Adipocyte (in vitro differentiated cells): ENCODE results near the gene MTCH2.

Source experiments
- DNase-seq: peaks from one replicate; pipeline ENCODE4 v3.0.0-alpha.2; 2015; ENCODE audit warnings: low read depth
- H3K27me3 ChIP-seq: replicated peaks from 2 replicates; pipeline ENCODE4 v1.7.0; 2013; ENCODE audit warnings: mild to moderate bottlenecking, low read length, moderate library complexity; ENCODE audit not compliant: control insufficient read depth, insufficient read depth
- H3K36me3 ChIP-seq: 2 replicates; pipeline ENCODE4 v1.7.0; 2013; ENCODE audit warnings: low read length, mild to moderate bottlenecking, moderate library complexity; ENCODE audit not compliant: control insufficient read depth, insufficient read depth, severe bottlenecking
- H3K4me1 ChIP-seq: 2 replicates; pipeline ENCODE4 v1.7.0; 2013; ENCODE audit warnings: mild to moderate bottlenecking, low read length, moderate library complexity; ENCODE audit not compliant: control insufficient read depth, insufficient read depth
- H3K4me3 ChIP-seq: 2 replicates; pipeline ENCODE4 v1.7.0; 2013; ENCODE audit warnings: mild to moderate bottlenecking, low read length, moderate library complexity
- H3K9ac ChIP-seq: 2 replicates; pipeline ENCODE4 v1.7.0; 2013; ENCODE audit warnings: mild to moderate bottlenecking, low read length, moderate library complexity
- H3K9me3 ChIP-seq: 2 replicates; pipeline ENCODE4 v1.7.0; 2013; ENCODE audit warnings: mild to moderate bottlenecking, low read length, moderate library complexity; ENCODE audit not compliant: control insufficient read depth

Gene MTCH2

DNA sequence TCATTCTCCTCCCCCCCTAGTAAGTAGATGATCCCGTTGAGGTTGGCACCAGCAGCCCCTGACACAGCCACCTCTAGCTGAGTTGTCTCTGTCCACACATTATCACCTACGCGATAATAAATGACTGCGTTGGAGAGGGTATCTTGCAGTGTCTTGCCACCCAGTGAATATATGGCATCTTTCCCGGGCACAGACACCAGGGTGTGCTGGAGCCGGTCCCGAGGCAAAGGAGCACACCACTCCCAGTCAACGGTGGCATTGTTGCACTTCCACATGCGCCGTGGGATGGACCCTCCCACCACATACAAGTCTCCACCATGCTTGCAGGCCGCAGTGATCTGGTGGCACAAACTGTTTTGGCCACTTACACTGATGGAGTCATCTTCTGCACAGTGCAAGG lies 69.0 kb downstream of the MTCH2 start:
- peak overlapping the region; percentile 52 for H3K9ac ChIP-seq

DNA sequence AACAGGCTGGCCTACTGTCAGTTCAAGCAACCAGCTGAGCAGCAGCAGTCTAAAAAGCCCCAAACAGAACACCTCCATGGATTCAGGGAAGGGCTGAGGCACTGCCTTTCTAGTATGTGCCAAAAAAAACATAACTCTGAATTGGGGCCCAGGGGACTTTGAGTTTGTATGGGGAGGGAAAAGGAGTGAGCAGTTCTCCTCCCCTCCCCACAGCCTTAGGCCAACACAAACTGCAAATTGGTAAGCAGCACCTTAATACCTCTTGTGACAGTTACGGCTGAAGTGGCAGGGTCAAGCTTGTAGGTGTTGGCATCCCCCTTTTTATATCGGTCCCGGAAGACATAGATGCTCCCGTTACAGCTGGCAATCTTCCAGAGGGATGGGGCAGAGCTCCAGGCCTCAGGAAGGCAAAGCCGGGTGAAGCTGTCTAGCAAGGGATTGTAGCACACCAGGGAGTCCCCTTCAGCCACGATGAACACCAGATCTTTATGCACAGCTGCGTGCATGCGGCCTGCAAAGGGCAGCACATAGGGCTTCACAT lies 69.6 kb downstream of the MTCH2 start:
- Histone ChIP-seq H3K9me3 (no peaks in the 10 kb centered on the region), H3K4me3 (no peak overlapping the region), H3K4me1 (peaks cover 40% of the 10 kb centered on the region), H3K27me3 (no peaks in the 10 kb centered on the region), H3K36me3 (peaks cover 49% of the 10 kb centered on the region), H3K9ac (peak overlapping the region; percentile 52)
- DNase-seq = no peak

More for the DNA sequence above, 69.0 kb downstream of the MTCH2 start:
- Histone ChIP-seq H3K9me3 (no peaks in the 10 kb centered on the region), H3K27me3 (no peaks in the 10 kb centered on the region), H3K4me3 (no peak overlapping the region), H3K36me3 (peaks cover 49% of the 10 kb centered on the region), H3K4me1 (peaks cover 44% of the 10 kb centered on the region)
- DNase-seq = no peak

- Histone ChIP-seq H3K9ac (peak overlapping the region; percentile 52), H3K27me3 (no peaks in the 10 kb centered on the region), H3K36me3 (peaks cover 44% of the 10 kb centered on the region), H3K9me3 (no peaks in the 10 kb centered on the region), H3K4me1 (peaks cover 32% of the 10 kb centered on the region), H3K4me3 (no peak overlapping the region)
- DNase-seq = peak; percentile 53
Measured at GRCh38 chr11:47571895-47572294, 70.5 kb downstream of the MTCH2 start.

- Histone ChIP-seq H3K9ac (peak overlapping the region; percentile 26), H3K4me1 (peaks cover 37% of the 10 kb centered on the region), H3K9me3 (no peaks in the 10 kb centered on the region), H3K4me3 (no peak overlapping the region), H3K27me3 (no peaks in the 10 kb centered on the region), H3K36me3 (peaks cover 42% of the 10 kb centered on the region)
- no peak for DNase-seq
Measured at GRCh38 chr11:47571357-47571729, 71.0 kb downstream of the MTCH2 start.

DNA sequence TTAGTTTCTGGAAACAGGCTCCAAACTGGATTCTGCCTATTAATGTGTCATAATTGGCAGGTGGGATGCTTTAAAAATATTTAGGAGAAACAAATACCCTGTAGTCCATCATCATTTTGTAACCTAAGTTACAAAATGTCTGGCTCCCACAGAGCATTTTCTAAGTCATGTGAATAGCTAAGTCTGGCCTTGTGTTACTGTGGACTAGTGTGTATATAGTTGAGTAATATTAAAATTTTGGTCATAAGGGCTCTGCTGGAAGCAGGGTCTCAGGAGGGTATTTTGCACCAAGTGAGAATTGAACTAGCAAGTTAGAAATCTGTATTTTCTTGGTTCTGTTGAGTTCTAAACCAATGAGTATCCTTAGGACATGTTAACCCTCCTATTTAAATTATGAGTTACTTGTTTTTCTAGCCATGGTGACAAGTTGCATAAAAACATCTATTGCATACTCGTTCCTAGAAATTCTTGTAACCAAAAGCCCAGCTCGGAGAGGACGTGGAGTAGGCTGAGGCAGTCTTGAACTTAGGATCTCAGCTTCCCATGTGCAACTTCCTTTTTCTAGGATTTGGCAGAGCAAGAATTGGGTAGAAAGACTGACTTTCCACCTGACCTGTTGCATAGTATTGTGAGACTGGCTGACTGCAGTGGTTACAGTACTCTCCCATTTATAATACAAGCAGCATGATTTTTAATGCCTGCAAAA lies 71.6 kb downstream of the MTCH2 start:
- DNase-seq = no peak
- H3K9ac ChIP-seq = peak overlapping the region; percentile 9
- no peaks in the 10 kb centered on the region for H3K9me3 ChIP-seq
- H3K4me1 ChIP-seq = peaks cover 38% of the 10 kb centered on the region
- no peak overlapping the region for H3K4me3 ChIP-seq
- H3K36me3 ChIP-seq = peaks cover 42% of the 10 kb centered on the region
- no peaks in the 10 kb centered on the region for H3K27me3 ChIP-seq

DNA sequence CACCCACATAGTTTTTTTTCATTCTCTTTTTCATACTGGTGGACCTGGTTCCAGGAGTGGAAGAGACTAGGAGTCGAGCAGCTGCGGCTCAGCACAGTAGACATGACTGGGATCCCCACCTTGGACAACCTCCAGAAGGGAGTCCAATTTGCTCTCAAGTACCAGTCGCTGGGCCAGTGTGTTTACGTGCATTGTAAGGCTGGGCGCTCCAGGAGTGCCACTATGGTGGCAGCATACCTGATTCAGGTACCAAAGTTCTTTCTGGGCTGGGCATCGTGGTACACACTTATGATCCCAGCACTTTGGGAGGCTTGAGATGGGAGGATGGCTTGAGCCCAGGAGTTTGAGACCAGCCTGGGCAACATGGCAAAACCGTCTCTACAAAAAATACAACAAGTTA lies 72.7 kb downstream of the MTCH2 start:
- Histone ChIP-seq H3K36me3 (peaks cover 39% of the 10 kb centered on the region), H3K4me3 (no peak overlapping the region), H3K9ac (no peak overlapping the region), H3K4me1 (peaks cover 42% of the 10 kb centered on the region), H3K9me3 (no peaks in the 10 kb centered on the region), H3K27me3 (no peaks in the 10 kb centered on the region)
- no peak for DNase-seq
